H9 (cell line): ENCODE measurements around the gene CLDN16. TPM values are rescaled to one million over a fixed set of nuclear protein-coding genes. Genes with fewer than 3 reads are reported as not detected.

Source experiments
- DNase-seq: peaks from one replicate; pipeline ENCODE4 v3.0.0-alpha.2; 2017
- H2AFZ ChIP-seq: one replicate; pipeline ENCODE4 v1.6.1; 2013; ENCODE audit warnings: mild to moderate bottlenecking, low read length, control low read depth, moderate library complexity
- H2AK5ac ChIP-seq: 2 replicates; pipeline ENCODE4 v1.6.1; 2013; ENCODE audit warnings: low read length, control low read depth, mixed read lengths; ENCODE audit not compliant: insufficient read length
- H2BK120ac ChIP-seq: one replicate; pipeline ENCODE4 v1.6.1; 2013; ENCODE audit warnings: low read depth, mild to moderate bottlenecking, low read length, control low read depth, inconsistent platforms; ENCODE audit not compliant: poor library complexity, severe bottlenecking
- H2BK12ac ChIP-seq: 2 replicates; pipeline ENCODE4 v1.6.1; 2013; ENCODE audit warnings: low read length, control low read depth, mixed read lengths, low read depth; ENCODE audit not compliant: insufficient read length
- H2BK15ac ChIP-seq: 2 replicates; pipeline ENCODE4 v1.6.1; 2013; ENCODE audit warnings: low read depth, low read length, control low read depth
- H2BK20ac ChIP-seq: one replicate; pipeline ENCODE4 v1.6.1; 2013; ENCODE audit warnings: low read depth, mild to moderate bottlenecking, low read length, control low read depth, inconsistent platforms; ENCODE audit not compliant: poor library complexity, severe bottlenecking
- H2BK5ac ChIP-seq: 2 replicates; pipeline ENCODE4 v1.6.1; 2013; ENCODE audit warnings: low read length, control low read depth, mixed read lengths; ENCODE audit not compliant: insufficient read length
- H3K14ac ChIP-seq: 2 replicates; pipeline ENCODE4 v1.6.1; 2013; ENCODE audit warnings: low read length, control low read depth; ENCODE audit not compliant: insufficient read depth
- H3K18ac ChIP-seq: 2 replicates; pipeline ENCODE4 v1.6.1; 2013; ENCODE audit warnings: low read depth, mild to moderate bottlenecking, mixed read lengths, low read length, control low read depth; ENCODE audit not compliant: insufficient read length
- H3K23ac ChIP-seq: 2 replicates; pipeline ENCODE4 v1.6.1; 2013; ENCODE audit warnings: low read length, control low read depth, mixed read lengths, low read depth; ENCODE audit not compliant: insufficient read length
- H3K23me2 ChIP-seq: 2 replicates; pipeline ENCODE4 v1.6.1; 2013; ENCODE audit warnings: low read depth, mild to moderate bottlenecking, mixed read lengths, low read length, control low read depth; ENCODE audit not compliant: insufficient read length, poor library complexity, severe bottlenecking
- H3K27ac ChIP-seq: 2 replicates; pipeline ENCODE4 v1.5.1; 2013; ENCODE audit warnings: low read length, control low read depth, mixed read lengths, low read depth; ENCODE audit not compliant: insufficient read length
- H3K27me3 ChIP-seq: 2 replicates; pipeline ENCODE4 v1.6.1; 2013; ENCODE audit warnings: low read length, control low read depth, inconsistent platforms; ENCODE audit not compliant: insufficient read depth
- H3K4ac ChIP-seq: 2 replicates; pipeline ENCODE4 v1.6.1; 2013; ENCODE audit warnings: low read depth, mild to moderate bottlenecking, control low read depth, inconsistent platforms, low read length, moderate library complexity
- H3K4me1 ChIP-seq: 2 replicates; pipeline ENCODE4 v1.6.1; 2013; ENCODE audit warnings: low read length, control low read depth, inconsistent platforms; ENCODE audit not compliant: insufficient read depth
- H3K4me2 ChIP-seq: 2 replicates; pipeline ENCODE4 v1.6.1; 2013; ENCODE audit warnings: low read length, control low read depth, mixed read lengths; ENCODE audit not compliant: insufficient read length, insufficient read depth
- H3K56ac ChIP-seq: 2 replicates; pipeline ENCODE4 v1.6.1; 2013; ENCODE audit warnings: low read depth, mild to moderate bottlenecking, mixed read lengths, low read length, control low read depth; ENCODE audit not compliant: insufficient read length
- H3K79me1 ChIP-seq: 2 replicates; pipeline ENCODE4 v1.6.1; 2013; ENCODE audit warnings: low read depth, mild to moderate bottlenecking, moderate library complexity, low read length, control low read depth, inconsistent platforms; ENCODE audit not compliant: insufficient read depth, poor library complexity, severe bottlenecking
- H3K79me2 ChIP-seq: 2 replicates; pipeline ENCODE4 v1.6.1; 2013; ENCODE audit warnings: low read length, control low read depth, inconsistent platforms; ENCODE audit not compliant: insufficient read depth
- H3K9ac ChIP-seq: 2 replicates; pipeline ENCODE4 v1.6.1; 2013; ENCODE audit warnings: low read length, control low read depth, mixed read lengths; ENCODE audit not compliant: insufficient read length; ENCODE audit errors: extremely low read depth
- H3K9me3 ChIP-seq: one replicate; pipeline ENCODE4 v1.6.1; 2013; ENCODE audit warnings: low read depth, low read length, inconsistent platforms; ENCODE audit not compliant: control insufficient read depth
- H3T11ph ChIP-seq: one replicate; pipeline ENCODE4 v1.6.1; 2013; ENCODE audit warnings: mild to moderate bottlenecking, low read length, control low read depth, inconsistent platforms
- H4K20me1 ChIP-seq: one replicate; pipeline ENCODE4 v1.6.1; 2013; ENCODE audit not compliant: control insufficient read depth, insufficient read length, insufficient read depth
- H4K5ac ChIP-seq: 2 replicates; pipeline ENCODE4 v1.6.1; 2013; ENCODE audit warnings: low read depth, mild to moderate bottlenecking, mixed read lengths, low read length, control low read depth; ENCODE audit not compliant: insufficient read length
- H4K8ac ChIP-seq: replicated peaks from 2 replicates; pipeline ENCODE4 v1.6.1; 2013; ENCODE audit warnings: low read length, control low read depth, mixed read lengths, low read depth; ENCODE audit not compliant: insufficient read length
- H4K91ac ChIP-seq: 2 replicates; pipeline ENCODE4 v1.6.1; 2013; ENCODE audit warnings: low read depth, mild to moderate bottlenecking, moderate library complexity, mixed read lengths, low read length, control low read depth; ENCODE audit not compliant: insufficient read length
- H3K27ac Mint-ChIP-seq, 3 experiments: 2 replicates in 2 of 3; 3 replicates in 1 of 3; pipeline ENCODE4 v1.8.0; 2020 to 2021; ENCODE audit warnings: mixed read lengths in 3 of 3, mild to moderate bottlenecking in 1 of 3, moderate library complexity in 1 of 3
- H3K27me3 Mint-ChIP-seq: 2 replicates; pipeline ENCODE4 v1.8.0; 2021; ENCODE audit warnings: low read depth, mild to moderate bottlenecking, moderate library complexity, mixed read lengths
- H3K36me3 Mint-ChIP-seq, 3 experiments: 2 replicates in 2 of 3; 3 replicates in 1 of 3; pipeline ENCODE4 v1.8.0; 2020 to 2021; ENCODE audit warnings: low read depth in 3 of 3, mixed read lengths in 3 of 3; ENCODE audit not compliant: insufficient read depth in 1 of 3
- H3K4me1 Mint-ChIP-seq, 2 experiments: 2 replicates each; pipeline ENCODE4 v1.8.0; 2020; ENCODE audit warnings: mixed read lengths in 2 of 2
- H3K4me3 Mint-ChIP-seq, 2 experiments: 2 replicates in 1 of 2; 3 replicates in 1 of 2; pipeline ENCODE4 v1.8.0; 2020 to 2021; ENCODE audit warnings: mild to moderate bottlenecking in 2 of 2, mixed read lengths in 2 of 2, moderate library complexity in 1 of 2
- H3K9me3 Mint-ChIP-seq, 2 experiments: 2 replicates in 1 of 2; 3 replicates in 1 of 2; pipeline ENCODE4 v1.8.0; 2020; ENCODE audit warnings: mild to moderate bottlenecking in 2 of 2, mixed read lengths in 2 of 2, moderate library complexity in 1 of 2
- WGBS: extraction: QIAGEN DNeasy Blood & Tissue Kit; methylation state at CpG from one replicate; pipeline ENCODE4 v1.1.7; 2013; ENCODE audit warnings: missing lambda C conversion rate, low lambda C conversion rate, mixed read lengths; ENCODE audit not compliant: insufficient read length; ENCODE audit errors: extremely low coverage; 5-methylcytosine and 5-hydroxymethylcytosine counted together
- total RNA-seq: library from RNA; stranded (reverse); gene quantifications from 2 replicates; pipeline ENCODE4 v1.2.1, GENCODE V29; 2021
- TF ChIP-seq, protein P1 (sequence below): fragments of 200-600 bp; sonication (generic); conservative IDR thresholded peaks from 3 replicates; pipeline ENCODE4 v1.8.0; 2021; ENCODE audit warnings: antibody characterized with exemption, mild to moderate bottlenecking

The CLDN16 gene
- total RNA-seq, 1 experiment from 2014 or later, result not detected

DNA sequence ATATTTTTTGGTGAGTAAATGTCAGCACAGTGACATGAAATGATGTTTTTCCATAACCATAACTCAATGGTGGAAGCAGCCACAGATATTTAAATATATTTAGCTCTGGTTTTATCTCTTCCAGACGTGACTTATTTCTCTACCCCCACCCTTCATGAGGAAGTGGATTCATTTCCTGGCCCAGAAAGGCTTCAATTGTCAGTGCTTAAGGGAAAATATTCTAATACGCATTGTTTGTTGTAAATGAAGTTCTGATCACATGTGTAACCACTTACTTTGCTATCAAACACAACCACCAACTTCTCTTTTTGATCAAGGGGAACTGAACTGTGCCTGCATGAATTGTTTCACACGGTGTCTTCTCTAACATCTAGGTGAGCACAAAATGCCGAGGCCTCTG is 14.0 kb downstream of the CLDN16 start:
- no CpG with 5 or more reads among the region's 4 CpGs for whole genome bisulfite sequencing
- Histone ChIP-seq H3K27ac (no peak overlapping the region), H2AFZ (no peak overlapping the region), H4K20me1 (no peaks in the 10 kb centered on the region), H2AK5ac (no peak overlapping the region), H4K91ac (no peak overlapping the region), H3T11ph (no peak overlapping the region), H3K56ac (no peak overlapping the region), H3K23ac (no peak overlapping the region), H3K4ac (no peak overlapping the region), H3K4me1 (no peaks in the 10 kb centered on the region), H3K79me1 (no peaks in the 10 kb centered on the region), H2BK5ac (no peak overlapping the region), H2BK120ac (no peak overlapping the region), H3K14ac (no peak overlapping the region), H3K9me3 (no peaks in the 10 kb centered on the region), H4K5ac (no peak overlapping the region), H3K79me2 (no peaks in the 10 kb centered on the region), H3K27me3 (no peaks in the 10 kb centered on the region), H3K23me2 (no peaks in the 10 kb centered on the region), H2BK15ac (no peak overlapping the region), H2BK12ac (no peak overlapping the region), H4K8ac (no peak overlapping the region), H2BK20ac (no peak overlapping the region), H3K4me2 (no peak overlapping the region), H3K9ac (no peak overlapping the region), H3K18ac (no peak overlapping the region)
- Mint-ChIP-seq H3K4me3 (no peak overlapping the region), H3K4me1 (no peaks in the 10 kb centered on the region), H3K36me3 (no peaks in the 10 kb centered on the region), H3K27ac (no peak overlapping the region), H3K9me3 (no peaks in the 10 kb centered on the region), H3K27me3 (no peaks in the 10 kb centered on the region)
- TF ChIP-seq, protein P1, sequence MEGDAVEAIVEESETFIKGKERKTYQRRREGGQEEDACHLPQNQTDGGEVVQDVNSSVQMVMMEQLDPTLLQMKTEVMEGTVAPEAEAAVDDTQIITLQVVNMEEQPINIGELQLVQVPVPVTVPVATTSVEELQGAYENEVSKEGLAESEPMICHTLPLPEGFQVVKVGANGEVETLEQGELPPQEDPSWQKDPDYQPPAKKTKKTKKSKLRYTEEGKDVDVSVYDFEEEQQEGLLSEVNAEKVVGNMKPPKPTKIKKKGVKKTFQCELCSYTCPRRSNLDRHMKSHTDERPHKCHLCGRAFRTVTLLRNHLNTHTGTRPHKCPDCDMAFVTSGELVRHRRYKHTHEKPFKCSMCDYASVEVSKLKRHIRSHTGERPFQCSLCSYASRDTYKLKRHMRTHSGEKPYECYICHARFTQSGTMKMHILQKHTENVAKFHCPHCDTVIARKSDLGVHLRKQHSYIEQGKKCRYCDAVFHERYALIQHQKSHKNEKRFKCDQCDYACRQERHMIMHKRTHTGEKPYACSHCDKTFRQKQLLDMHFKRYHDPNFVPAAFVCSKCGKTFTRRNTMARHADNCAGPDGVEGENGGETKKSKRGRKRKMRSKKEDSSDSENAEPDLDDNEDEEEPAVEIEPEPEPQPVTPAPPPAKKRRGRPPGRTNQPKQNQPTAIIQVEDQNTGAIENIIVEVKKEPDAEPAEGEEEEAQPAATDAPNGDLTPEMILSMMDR, result no peak
- DNase-seq, result no peak
